HepG2 (cell line): Measurements from ENCODE around the gene BCCIP. TPM values are rescaled to one million over a fixed set of nuclear protein-coding genes. Genes with fewer than 3 reads are reported as not detected.

ENCODE experiments used
- ATF7-NPFF ChIP-seq: sonication (generic); formaldehyde crosslinking; IDR thresholded peaks from 2 replicates; pipeline ENCODE4 v1.8.1; 2023; ENCODE audit warnings: mild to moderate bottlenecking, low read depth, missing genetic modification reagents, moderate library complexity
- HMG20B ChIP-seq: conservative IDR thresholded peaks from 2 replicates; pipeline ENCODE4 v1.6.1; 2016; ENCODE audit warnings: missing genetic modification reagents, missing compliant biosample characterization
- PLRG1 ChIP-seq: fragments of 450-650 bp; conservative IDR thresholded peaks from 2 replicates; pipeline ENCODE4 v1.6.1; 2016
- POLR2AphosphoS2 ChIP-seq: IDR thresholded peaks from 2 replicates; pipeline ENCODE4 v1.6.1; 2011; ENCODE audit warnings: low read depth, low read length, improper control_type of control experiment
- RFX1 ChIP-seq: fragments of 450-650 bp; IDR thresholded peaks from 2 replicates; pipeline ENCODE4 v1.6.1; 2017
- SALL2 ChIP-seq: sonication (generic); formaldehyde crosslinking; IDR thresholded peaks from 2 replicates; pipeline ENCODE4 v1.8.1; 2023; ENCODE audit warnings: mild to moderate bottlenecking, missing genetic modification reagents, inconsistent platforms
- WIZ ChIP-seq: sonication (generic); formaldehyde crosslinking; IDR thresholded peaks from 2 replicates; pipeline ENCODE4 v1.5.1; 2020; ENCODE audit warnings: mild to moderate bottlenecking, missing genetic modification reagents
- ZHX2 ChIP-seq, 2 experiments: sonication (generic) in 1 of 2; formaldehyde crosslinking in 1 of 2; IDR thresholded peaks; 2 replicates each; pipeline versions ENCODE4 v1.6.1 to v1.9.0; 2014 to 2022; ENCODE audit warnings: antibody characterized with exemption in 1 of 2, borderline replicate concordance in 1 of 2, inconsistent platforms in 1 of 2, low read depth in 1 of 2, missing genetic modification reagents in 1 of 2
- ZNF235 ChIP-seq: sonication (generic); formaldehyde crosslinking; IDR thresholded peaks from 2 replicates; pipeline ENCODE4 v1.8.1; 2023; ENCODE audit warnings: mild to moderate bottlenecking, missing genetic modification reagents, borderline replicate concordance
- ZNF331 ChIP-seq: sonication (generic); formaldehyde crosslinking; IDR thresholded peaks from 2 replicates; pipeline ENCODE4 v1.4.0; 2020; ENCODE audit warnings: missing genetic modification reagents
- ZNF383 ChIP-seq: sonication (generic); formaldehyde crosslinking; IDR thresholded peaks from 2 replicates; pipeline ENCODE4 v1.4.0; 2020; ENCODE audit warnings: missing genetic modification reagents, mild to moderate bottlenecking, borderline replicate concordance
- ZNF513 ChIP-seq: sonication (generic); formaldehyde crosslinking; conservative IDR thresholded peaks from 2 replicates; pipeline ENCODE4 v1.5.0; 2020; ENCODE audit warnings: missing genetic modification reagents
- ZNF639 ChIP-seq: conservative IDR thresholded peaks from 2 replicates; pipeline ENCODE4 v1.6.1; 2018; ENCODE audit warnings: missing genetic modification reagents
- ZNF644 ChIP-seq: IDR thresholded peaks from 2 replicates; pipeline ENCODE4 v1.6.1; 2016; ENCODE audit warnings: low read depth
- ZNF720 ChIP-seq: sonication (generic); formaldehyde crosslinking; IDR thresholded peaks from 2 replicates; pipeline ENCODE4 v1.4.0; 2020; ENCODE audit warnings: missing genetic modification reagents
- ZNF747 ChIP-seq: sonication (generic); formaldehyde crosslinking; IDR thresholded peaks from 2 replicates; pipeline ENCODE4 v1.8.1; 2023; ENCODE audit warnings: missing genetic modification reagents, mild to moderate bottlenecking, borderline replicate concordance
- ZNF770 ChIP-seq: sonication (generic); formaldehyde crosslinking; IDR thresholded peaks from 2 replicates; pipeline ENCODE4 v1.5.0; 2020; ENCODE audit warnings: mild to moderate bottlenecking, missing genetic modification reagents
- ZNF792 ChIP-seq: IDR thresholded peaks from 2 replicates; pipeline ENCODE4 v1.6.1; 2016
- polyA plus RNA-seq, 8 experiments: library from polyadenylated mRNA; depleted of rRNA in 3 of 8; stranded (reverse) in 7 of 8; unstranded in 1 of 8; fragments of >200 nt; fragmentation: Illumina TruSeq in 4 of 8; extraction: Trizol in 4 of 8; gene quantifications; 2 replicates each; pipeline versions ENCODE4 v1.2.1 to v1.2.3, GENCODE V29; 2011 to 2016; ENCODE audit warnings: low read depth in 4 of 8, missing spikeins in 1 of 8, mixed read lengths in 1 of 8; ENCODE audit not compliant: insufficient read depth in 1 of 8
- total RNA-seq, 5 experiments: library from RNA; depleted of rRNA; stranded (reverse); fragments of >200 nt; fragmentation: Illumina TruSeq; extraction: Trizol; gene quantifications; 2 replicates each; pipeline ENCODE4 v1.2.3, GENCODE V29; 2016; ENCODE audit warnings: low read depth in 1 of 5

The BCCIP gene
- total and polyA plus RNA-seq, 2 of the 13 experiments (the other 11 are each of a cell fraction or from before 2014, with no cell fraction given), result 37.0 to 132 TPM

GRCh38 chr10:125792342-125793300 is 30.7 kb upstream of the BCCIP start (continued):
- TF ChIP-seq ZNF792 (CRISPR knock-in tag) (peak; percentile 89), ZNF720 (CRISPR knock-in tag) (no peak), SALL2 (CRISPR knock-in tag) (no peak), ZNF770 (CRISPR knock-in tag) (peak; percentile 99), ZNF639 (CRISPR knock-in tag) (no peak; the same call in 1 of the 2 replicates), ATF7-NPFF (peak; percentile 68; the same call in 1 of the 2 replicates), ZNF747 (CRISPR knock-in tag) (no peak; the same call in 1 of the 2 replicates), ZNF383 (CRISPR knock-in tag) (peak; percentile 42; the same call in 1 of the 2 replicates), ZNF331 (CRISPR knock-in tag) (peak; percentile 95), ZNF513 (no peak), ZNF235 (CRISPR knock-in tag) (no peak), POLR2AphosphoS2 (no peak), WIZ (CRISPR knock-in tag) (no peak), RFX1 (no peak), ZHX2 (IDR thresholded peaks at IDR 0.05; ENCODE audit: low read depth) (no peak), ZHX2 (CRISPR knock-in tag; IDR thresholded peaks at IDR 0.05; ENCODE audit: borderline replicate concordance) (no peak), HMG20B (peak; percentile 89; the same call in 1 of the 2 replicates), PLRG1 (no peak), ZNF644 (CRISPR knock-in tag) (peak; percentile 94)
